Lung (tissue), 12 donors: Measurements from ENCODE around the gene LMAN2. TPM values are rescaled to one million over a fixed set of nuclear protein-coding genes. Genes with fewer than 3 reads are reported as not detected.

ENCODE experiments used
- ATAC-seq: fragments of 200-7000 bp; cut with Tn5 transposase; one replicate; pipeline ENCODE4 v1.9.1; 2020; ENCODE audit warnings: moderate number of reproducible peaks; ENCODE audit not compliant: insufficient read depth, low FRiP score
- DNase-seq, 3 donors: peaks; one replicate each; pipeline ENCODE4 v3.0.0-alpha.2; 2013 to 2017
- H3K27ac ChIP-seq, 2 donors: one replicate each; pipeline ENCODE4 v1.5.1; 2013; ENCODE audit warnings: mild to moderate bottlenecking in 2 of 2, moderate library complexity in 2 of 2, control low read depth in 1 of 2, inconsistent platforms in 1 of 2, low read depth in 1 of 2, low read length in 1 of 2
- H3K27me3 ChIP-seq, 3 donors: one replicate each; pipeline ENCODE4 v1.5.1; 2013; ENCODE audit warnings: low read length in 2 of 3; ENCODE audit not compliant: control insufficient read depth in 3 of 3, insufficient read depth in 3 of 3
- H3K36me3 ChIP-seq, 4 donors: one replicate each; pipeline ENCODE4 v1.5.1; 2013; ENCODE audit warnings: low read length in 4 of 4, mild to moderate bottlenecking in 1 of 4, moderate library complexity in 1 of 4; ENCODE audit not compliant: control insufficient read depth in 4 of 4, insufficient read depth in 4 of 4
- H3K4me1 ChIP-seq, 5 donors: one replicate each; pipeline ENCODE4 v1.5.1; 2013; ENCODE audit warnings: low read length in 5 of 5, mild to moderate bottlenecking in 2 of 5, moderate library complexity in 1 of 5; ENCODE audit not compliant: control insufficient read depth in 5 of 5, insufficient read depth in 5 of 5
- H3K4me3 ChIP-seq: one replicate; pipeline ENCODE4 v1.5.1; 2013; ENCODE audit warnings: mild to moderate bottlenecking, control low read depth, moderate library complexity
- H3K9ac ChIP-seq, 2 donors: one replicate each; pipeline ENCODE4 v1.5.1; 2013; ENCODE audit warnings: low read length in 2 of 2, control low read depth in 1 of 2; ENCODE audit not compliant: insufficient read depth in 1 of 2
- H3K9me3 ChIP-seq, 4 donors: one replicate each; pipeline ENCODE4 v1.5.1; 2013; ENCODE audit warnings: low read length in 3 of 4, mild to moderate bottlenecking in 1 of 4, moderate library complexity in 1 of 4; ENCODE audit not compliant: control insufficient read depth in 4 of 4, insufficient read depth in 3 of 4
- CTCF ChIP-seq: IDR thresholded peaks from 2 replicates; pipeline ENCODE4 v1.5.1; 2012; ENCODE audit warnings: mild to moderate bottlenecking; ENCODE audit errors: control extremely low read depth, extremely low read depth
- WGBS, 2 donors: extraction: QIAGEN DNeasy Blood & Tissue Kit; methylation state at CpG; one replicate each; pipeline ENCODE4 v1.1.7; 2013; 5-methylcytosine and 5-hydroxymethylcytosine counted together
- polyA plus RNA-seq, 2 donors: library from polyadenylated mRNA; stranded (reverse); fragments of 200-250 nt; gene quantifications; one replicate each; pipeline ENCODE4 v1.2.1, GENCODE V29; 2013
- total RNA-seq, 2 donors: library from RNA; depleted of rRNA in 1 of 2; stranded (reverse); fragments of >200 nt in 1 of 2; gene quantifications; one replicate each; pipeline ENCODE4 v1.2.1, GENCODE V29; 2014 to 2021
- donor health status: control.
- donor health status: control.
- donor health status: Bipolar disorder and iron deficiency.
- donor health status: healthy.
- donor health status: DM: yes; HTN: yes; CAD: no.

LMAN2 gene
- total and polyA plus RNA-seq, 4 donors = 101 to 316 (median 181) TPM

- peak overlapping the region; percentile 45 for H3K4me3 ChIP-seq
- H3K9me3 ChIP-seq = no peaks in the 10 kb centered on the region
- H3K4me1 ChIP-seq = peaks cover 0 to 20% (median 3%) of the 10 kb centered on the region in 5 donors
- peak overlapping the region in 1 of 2 donors; percentile 47 for H3K9ac ChIP-seq
- H3K27ac ChIP-seq = peak overlapping the region in 1 of 2 donors; percentile 77
- TF ChIP-seq CTCF = no peak
- H3K36me3 ChIP-seq = peaks cover 0 to 4% (median 0%) of the 10 kb centered on the region in 4 donors
- WGBS, 2 donors = 57 to 73% methylated on average over 26 of the region's 26 CpGs
- DNase-seq = no peak
- H3K27me3 ChIP-seq = peaks cover 0 to 2% (median 0%) of the 10 kb centered on the region in 3 donors
- ATAC-seq = no peak
Measured at GRCh38 chr5:177371120-177372033, 19.9 kb upstream of the LMAN2 start.

GRCh38 chr5:177370488-177371119, 19.1 kb upstream of the LMAN2 start:
- Histone ChIP-seq H3K27me3 (peaks cover 0 to 2% (median 0%) of the 10 kb centered on the region in 3 donors), H3K36me3 (peaks cover 0 to 4% (median 0%) of the 10 kb centered on the region in 4 donors), H3K4me1 (peaks cover 0 to 24% (median 6%) of the 10 kb centered on the region in 5 donors), H3K4me3 (peak overlapping the region; percentile 45), H3K9me3 (no peaks in the 10 kb centered on the region), H3K27ac (peak overlapping the region in 1 of 2 donors; percentile 39), H3K9ac (no peak overlapping the region)
- no peak for TF ChIP-seq CTCF
- peak; percentile 85 to 92 (median 90) for DNase-seq
- WGBS, 2 donors = 17 to 42% methylated on average over 33 to 42 of the region's 42 CpGs
- peak; percentile 77 for ATAC-seq

- H3K27me3 ChIP-seq = peaks cover 0 to 2% (median 0%) of the 10 kb centered on the region in 3 donors
- H3K36me3 ChIP-seq = peaks cover 0 to 4% (median 0%) of the 10 kb centered on the region in 4 donors
- H3K27ac ChIP-seq = no peak overlapping the region
- H3K9me3 ChIP-seq = no peaks in the 10 kb centered on the region
- no peak for TF ChIP-seq CTCF
- ATAC-seq (no peak), DNase-seq (no peak)
- peaks cover 0 to 24% (median 6%) of the 10 kb centered on the region in 5 donors for H3K4me1 ChIP-seq
- WGBS, 2 donors = 71 to 84% methylated on average over 11 of the region's 11 CpGs
- H3K4me3 ChIP-seq = no peak overlapping the region
- no peak overlapping the region for H3K9ac ChIP-seq
Measured at GRCh38 chr5:177369645-177370440, 18.4 kb upstream of the LMAN2 start.
